A673 (cell line): ENCODE measurements around the gene CNDP1. TPM values are rescaled to one million over a fixed set of nuclear protein-coding genes. Genes with fewer than 3 reads are reported as not detected.

Source experiments
- BruUV-seq: library from RNA; stranded (reverse); fragments of 400-500 nt; replicated peaks from 2 replicates; lab custom pipeline; 2021; lab: Mats Ljungman, UMichigan
- CTCF ChIA-PET: fragments of 300-600 bp; sonication (Branson Sonifier 250); formaldehyde crosslinking; loops from one replicate; lab custom pipeline; 2022; ENCODE audit warnings: antibody characterized with exemption; lab: Charles Lee
- POLR2A ChIA-PET: fragments of 300-600 bp; sonication (Branson Sonifier 250); formaldehyde crosslinking; loops from one replicate; lab custom pipeline; 2022; ENCODE audit warnings: antibody characterized with exemption; ENCODE audit not compliant: low non-redundant PET; lab: Charles Lee
- DNase-seq: peaks from one replicate; pipeline ENCODE4 v3.0.0-alpha.2; 2015; ENCODE audit warnings: low spot score
- H3K27ac ChIP-seq: fragments of 200-600 bp; sonication (generic); 2 replicates; pipeline ENCODE4 v1.5.1; 2016; ENCODE audit warnings: mixed run types, low read depth, mild to moderate bottlenecking, mixed read lengths, antibody characterized with exemption, low read length; ENCODE audit not compliant: poor library complexity, severe bottlenecking
- H3K27me3 ChIP-seq: fragments of 200-600 bp; sonication (generic); replicated peaks from 2 replicates; pipeline ENCODE4 v1.6.1; 2017; ENCODE audit warnings: mixed run types, low read depth, mild to moderate bottlenecking, mixed read lengths, antibody characterized with exemption, low read length; ENCODE audit not compliant: insufficient read depth, poor library complexity
- H3K36me3 ChIP-seq: fragments of 200-600 bp; sonication (generic); 2 replicates; pipeline ENCODE4 v1.6.1; 2016; ENCODE audit warnings: mixed run types, mild to moderate bottlenecking, mixed read lengths, antibody characterized with exemption, low read length; ENCODE audit not compliant: insufficient read depth, poor library complexity, severe bottlenecking
- H3K4me1 ChIP-seq: fragments of 200-600 bp; sonication (generic); 2 replicates; pipeline ENCODE4 v1.6.1; 2017; ENCODE audit warnings: mixed run types, mild to moderate bottlenecking, mixed read lengths, antibody characterized with exemption, low read length; ENCODE audit not compliant: insufficient read depth, poor library complexity, severe bottlenecking
- H3K4me3 ChIP-seq: fragments of 200-600 bp; sonication (generic); 2 replicates; pipeline ENCODE4 v1.5.1; 2016; ENCODE audit warnings: low read depth, mixed run types, mild to moderate bottlenecking, mixed read lengths, low read length; ENCODE audit not compliant: poor library complexity, severe bottlenecking
- H3K9me3 ChIP-seq: fragments of 200-600 bp; sonication (generic); 2 replicates; pipeline ENCODE4 v1.6.1; 2016; ENCODE audit warnings: mixed run types, low read depth, mild to moderate bottlenecking, mixed read lengths, antibody characterized with exemption, low read length; ENCODE audit not compliant: poor library complexity, severe bottlenecking
- EZH2 ChIP-seq: fragments of 200-600 bp; sonication (generic); IDR thresholded peaks from 2 replicates; pipeline ENCODE4 v1.6.1; 2017; ENCODE audit warnings: borderline replicate concordance, low read depth, mild to moderate bottlenecking, mixed read lengths, antibody characterized with exemption, low read length; ENCODE audit not compliant: poor library complexity, severe bottlenecking
- intact Hi-C: fragments of 100-400 bp; cut with micrococcal nuclease; formaldehyde crosslinking; loops from one replicate; pipeline ENCODE4 v1.10.0; 2022; ENCODE audit not compliant: unreplicated experiment
- total RNA-seq: library from RNA; stranded (reverse); gene quantifications from 2 replicates; pipeline ENCODE4 v1.2.3, GENCODE V29; 2021
- TF ChIP-seq, protein P1 (sequence below): fragments of 300-800, 200-600 bp; sonication (generic); conservative IDR thresholded peaks from 2 replicates; pipeline ENCODE4 v1.5.1; 2017; ENCODE audit warnings: low read depth, mild to moderate bottlenecking, antibody characterized with exemption, low read length, moderate library complexity, mixed read lengths

The CNDP1 gene
- total RNA-seq, 1 experiment from 2014 or later = not detected

DNA sequence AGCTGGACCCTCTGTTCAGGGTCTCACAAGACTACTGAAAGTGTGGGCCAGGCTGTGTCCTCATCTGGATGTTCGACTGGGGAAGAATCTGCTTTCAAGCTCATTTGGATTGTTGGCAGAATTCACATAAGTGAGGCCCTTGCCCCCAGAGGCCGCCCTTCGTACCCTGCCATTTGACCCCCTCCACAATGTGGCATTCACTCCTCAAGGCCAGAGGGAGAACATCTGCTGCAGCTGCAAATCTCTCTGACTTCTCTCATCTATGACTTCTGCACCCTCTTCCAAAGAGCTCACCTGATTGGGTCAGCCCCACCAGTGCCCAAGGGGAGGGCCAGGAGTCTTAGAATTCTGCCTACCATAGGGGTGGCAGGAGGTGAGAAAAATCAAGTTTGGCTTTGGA, 42.0 kb upstream of the CNDP1 start:
- TF ChIP-seq, protein P1, sequence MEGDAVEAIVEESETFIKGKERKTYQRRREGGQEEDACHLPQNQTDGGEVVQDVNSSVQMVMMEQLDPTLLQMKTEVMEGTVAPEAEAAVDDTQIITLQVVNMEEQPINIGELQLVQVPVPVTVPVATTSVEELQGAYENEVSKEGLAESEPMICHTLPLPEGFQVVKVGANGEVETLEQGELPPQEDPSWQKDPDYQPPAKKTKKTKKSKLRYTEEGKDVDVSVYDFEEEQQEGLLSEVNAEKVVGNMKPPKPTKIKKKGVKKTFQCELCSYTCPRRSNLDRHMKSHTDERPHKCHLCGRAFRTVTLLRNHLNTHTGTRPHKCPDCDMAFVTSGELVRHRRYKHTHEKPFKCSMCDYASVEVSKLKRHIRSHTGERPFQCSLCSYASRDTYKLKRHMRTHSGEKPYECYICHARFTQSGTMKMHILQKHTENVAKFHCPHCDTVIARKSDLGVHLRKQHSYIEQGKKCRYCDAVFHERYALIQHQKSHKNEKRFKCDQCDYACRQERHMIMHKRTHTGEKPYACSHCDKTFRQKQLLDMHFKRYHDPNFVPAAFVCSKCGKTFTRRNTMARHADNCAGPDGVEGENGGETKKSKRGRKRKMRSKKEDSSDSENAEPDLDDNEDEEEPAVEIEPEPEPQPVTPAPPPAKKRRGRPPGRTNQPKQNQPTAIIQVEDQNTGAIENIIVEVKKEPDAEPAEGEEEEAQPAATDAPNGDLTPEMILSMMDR = no peak
- TF ChIP-seq EZH2 = no peak
- BruUV-seq = no TSS peak
- H3K36me3 ChIP-seq = no peaks in the 10 kb centered on the region
- H3K27me3 ChIP-seq = peaks cover 13% of the 10 kb centered on the region
- no peaks in the 10 kb centered on the region for H3K4me1 ChIP-seq
- POLR2A ChIA-PET = no interaction called here
- CTCF ChIA-PET = no interaction called here
- H3K27ac ChIP-seq = no peak overlapping the region
- no peaks in the 10 kb centered on the region for H3K9me3 ChIP-seq
- intact Hi-C loops = loop anchor here (10.0 kb wide), 1 partner anchor 297 kb away; no protein-coding TSS in a partner anchor
- no peak overlapping the region for H3K4me3 ChIP-seq
- no peak for DNase-seq

DNA sequence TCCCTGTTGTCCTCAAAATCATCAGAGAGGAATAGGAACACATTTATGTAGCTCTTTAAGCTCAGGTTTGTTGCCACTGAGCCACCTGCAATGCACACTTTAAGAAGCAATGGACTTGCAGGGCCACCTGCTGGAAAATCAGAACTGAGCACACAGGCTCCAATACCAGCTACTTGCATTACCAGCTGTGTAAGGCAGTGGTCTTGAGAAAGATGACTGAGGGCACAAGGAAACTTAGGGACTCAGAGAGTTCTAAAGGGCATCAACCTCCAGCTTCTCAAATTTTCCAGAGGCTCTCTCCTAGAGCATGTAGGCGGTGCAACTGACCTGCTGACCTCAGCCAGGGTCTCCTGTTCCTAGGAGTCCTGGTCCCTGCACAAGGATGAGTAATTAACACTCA, 40.6 kb upstream of the CNDP1 start:
- intact Hi-C loops = loop anchor here (1.0 to 10.0 kb wide), 2 partner anchors 140 to 299 kb away; no protein-coding TSS in a partner anchor
- Histone ChIP-seq H3K4me3 (no peak overlapping the region), H3K9me3 (no peaks in the 10 kb centered on the region), H3K27ac (no peak overlapping the region), H3K27me3 (peaks cover 13% of the 10 kb centered on the region), H3K36me3 (no peaks in the 10 kb centered on the region), H3K4me1 (peaks cover 3% of the 10 kb centered on the region)
- CTCF ChIA-PET = interaction anchor here (0.5 to 1.1 kb wide), 3 partner anchors 138 to 140 kb away, joined by 3 to 12 read pairs (median 3); no protein-coding TSS in a partner anchor
- POLR2A ChIA-PET = no interaction called here
- peak; percentile 37 for DNase-seq
- TF ChIP-seq EZH2 = no peak
- TF ChIP-seq, protein P1 = peak; percentile 61
- no TSS peak for BruUV-seq

DNA sequence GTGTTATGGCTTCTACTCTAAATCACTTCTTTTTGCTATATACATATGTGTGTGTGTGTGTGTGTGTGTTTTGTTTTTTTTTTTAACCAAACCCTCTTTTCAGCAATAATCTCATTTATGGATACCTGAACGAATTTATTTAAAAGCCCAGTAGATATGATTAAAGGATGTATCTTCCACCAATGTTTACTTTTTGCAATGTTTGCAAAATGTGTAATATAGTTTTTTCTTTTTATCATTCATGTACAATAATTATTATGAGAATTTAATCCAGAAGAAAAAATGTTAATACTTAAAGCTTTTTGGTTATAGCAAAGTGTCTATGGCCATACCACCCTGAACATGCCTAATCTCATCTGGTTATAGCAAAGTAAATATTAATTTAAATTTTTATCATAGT, 39.8 kb upstream of the CNDP1 start:
- TF ChIP-seq, protein P1 = no peak
- TF ChIP-seq EZH2 = no peak
- CTCF ChIA-PET = no interaction called here

More for the DNA sequence above, 39.8 kb upstream of the CNDP1 start:
- POLR2A ChIA-PET = no interaction called here
- H3K4me1 ChIP-seq = peaks cover 8% of the 10 kb centered on the region
- H3K27me3 ChIP-seq = peaks cover 5% of the 10 kb centered on the region
- H3K36me3 ChIP-seq = no peaks in the 10 kb centered on the region
- intact Hi-C loops = loop anchor here (10.0 kb wide), 1 partner anchor 300 kb away; no protein-coding TSS in a partner anchor
- no peak for DNase-seq
- no peak overlapping the region for H3K27ac ChIP-seq
- H3K9me3 ChIP-seq = no peaks in the 10 kb centered on the region
- BruUV-seq = no TSS peak
- H3K4me3 ChIP-seq = no peak overlapping the region
